Panc1 (cell line): ENCODE results near the gene LSM14B. TPM values are rescaled to one million over a fixed set of nuclear protein-coding genes. Genes with fewer than 3 reads are reported as not detected.

Experiments
- ATAC-seq: fragments of 200-7000 bp; cut with Tn5 transposase; 2 replicates; pipeline ENCODE4 v1.9.1; 2020; ENCODE audit warnings: mild to moderate bottlenecking, moderate library complexity
- BruUV-seq: library from RNA; stranded (reverse); fragments of 400-500 nt; replicated peaks from 2 replicates; lab custom pipeline; 2021; lab: Mats Ljungman, UMichigan
- CTCF ChIA-PET: fragments of 300-600 bp; sonication (Branson Sonifier 250); formaldehyde crosslinking; loops from one replicate; lab custom pipeline; 2022; ENCODE audit warnings: antibody characterized with exemption; lab: Charles Lee
- POLR2A ChIA-PET: fragments of 300-600 bp; sonication (Branson Sonifier 250); formaldehyde crosslinking; loops from one replicate; lab custom pipeline; 2022; ENCODE audit warnings: antibody characterized with exemption; lab: Charles Lee
- DNase-seq: peaks from one replicate; pipeline ENCODE4 v3.0.0-alpha.2; 2010; ENCODE audit warnings: low read depth, low spot score
- H3K27ac ChIP-seq: 2 replicates; pipeline ENCODE4 v1.5.1; 2011; ENCODE audit warnings: mild to moderate bottlenecking, low read length, inconsistent platforms
- H3K27me3 ChIP-seq: fragments of 200-500 bp; sonication (Bioruptor generic); 2 replicates; pipeline ENCODE4 v1.6.0; 2014; ENCODE audit warnings: low read length, inconsistent platforms; ENCODE audit not compliant: control insufficient read depth, insufficient read depth
- H3K36me3 ChIP-seq: fragments of 200-500 bp; sonication (Bioruptor generic); 2 replicates; pipeline ENCODE4 v1.5.1; 2014; ENCODE audit warnings: inconsistent platforms, mild to moderate bottlenecking, low read length, moderate library complexity; ENCODE audit not compliant: control insufficient read depth, insufficient read depth
- H3K4me1 ChIP-seq: 2 replicates; pipeline ENCODE4 v1.5.1; 2011; ENCODE audit warnings: inconsistent platforms, mild to moderate bottlenecking, low read length, moderate library complexity; ENCODE audit not compliant: control insufficient read depth, insufficient read depth
- H3K4me3 ChIP-seq, 2 experiments: 2 replicates each; pipeline ENCODE4 v1.5.1; 2011 to 2012; ENCODE audit warnings: low read depth in 2 of 2, low read length in 2 of 2, mild to moderate bottlenecking in 2 of 2, inconsistent platforms in 1 of 2, moderate library complexity in 1 of 2
- H3K9me3 ChIP-seq: fragments of 200-500 bp; sonication (Bioruptor generic); 2 replicates; pipeline ENCODE4 v1.5.1; 2014; ENCODE audit warnings: low read depth, mild to moderate bottlenecking, inconsistent platforms, low read length, moderate library complexity; ENCODE audit not compliant: control insufficient read depth, insufficient read depth
- POLR2AphosphoS5 ChIP-seq: IDR thresholded peaks from 2 replicates; pipeline ENCODE4 v1.6.1; 2012; ENCODE audit warnings: mild to moderate bottlenecking, low read depth, low read length, moderate library complexity
- SIN3A ChIP-seq: IDR thresholded peaks from 2 replicates; pipeline ENCODE4 v1.6.1; 2012; ENCODE audit warnings: low read depth, mild to moderate bottlenecking, low read length, moderate library complexity, borderline replicate concordance; ENCODE audit not compliant: insufficient read depth
- TCF7L2 ChIP-seq: IDR thresholded peaks from 2 replicates; pipeline ENCODE4 v1.6.1; 2011; ENCODE audit warnings: mild to moderate bottlenecking, low read depth, low read length, inconsistent platforms
- in situ Hi-C: cut with HindIII; loops from 2 replicates; pipeline ENCODE4 v1.10.0; 2016; ENCODE audit warnings: low sequenced_read_pairs, low pct_unique_long_range_greater_than_20kb
- intact Hi-C: fragments of 100-400 bp; cut with micrococcal nuclease; formaldehyde crosslinking; loops from one replicate; pipeline ENCODE4 v1.10.0; 2022; ENCODE audit not compliant: unreplicated experiment
- total RNA-seq: library from RNA; stranded (reverse); gene quantifications from one replicate; pipeline ENCODE4 v1.2.1, GENCODE V29; 2021; ENCODE audit not compliant: unreplicated experiment
- TF ChIP-seq, protein P1 (sequence below), 2 experiments: IDR thresholded peaks; 2 replicates each; pipeline ENCODE4 v1.6.1; 2011 to 2012; ENCODE audit warnings: low read depth in 2 of 2, control low read depth in 1 of 2, low read length in 1 of 2, mild to moderate bottlenecking in 1 of 2, moderate library complexity in 1 of 2; ENCODE audit not compliant: insufficient read depth in 1 of 2
- TF ChIP-seq, protein P2 (sequence below): fragments of 450-650 bp; IDR thresholded peaks from 2 replicates; pipeline ENCODE4 v1.5.1; 2017; ENCODE audit warnings: mild to moderate bottlenecking

The LSM14B gene
- total RNA-seq, 1 experiment from 2014 or later: 52.2 TPM

DNA sequence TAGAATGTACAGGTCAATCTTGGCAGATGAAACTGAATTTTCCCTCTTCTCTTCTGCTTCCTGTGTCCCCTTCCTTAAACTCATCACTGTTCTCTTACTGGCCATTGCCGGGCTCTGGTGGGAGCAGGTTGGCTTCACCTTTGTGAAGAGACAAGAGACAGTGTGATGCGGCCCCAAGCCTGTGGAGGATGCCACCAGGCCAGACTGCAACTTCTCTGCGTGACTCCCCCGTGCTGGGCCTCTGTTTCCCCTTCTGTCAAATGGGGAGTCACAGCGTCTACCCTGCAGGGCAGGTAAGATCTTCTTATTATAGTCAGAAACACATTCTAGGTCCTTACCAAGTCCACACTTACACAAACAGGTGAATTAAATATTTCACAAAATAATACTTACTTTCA is 1.9 kb upstream of the LSM14B start:
- BruUV-seq: no TSS peak
- POLR2A ChIA-PET: no interaction called here
- no peaks in the 10 kb centered on the region for H3K9me3 ChIP-seq
- TF ChIP-seq TCF7L2 (no peak), SIN3A (no peak), POLR2AphosphoS5 (no peak)
- TF ChIP-seq, protein P1, sequence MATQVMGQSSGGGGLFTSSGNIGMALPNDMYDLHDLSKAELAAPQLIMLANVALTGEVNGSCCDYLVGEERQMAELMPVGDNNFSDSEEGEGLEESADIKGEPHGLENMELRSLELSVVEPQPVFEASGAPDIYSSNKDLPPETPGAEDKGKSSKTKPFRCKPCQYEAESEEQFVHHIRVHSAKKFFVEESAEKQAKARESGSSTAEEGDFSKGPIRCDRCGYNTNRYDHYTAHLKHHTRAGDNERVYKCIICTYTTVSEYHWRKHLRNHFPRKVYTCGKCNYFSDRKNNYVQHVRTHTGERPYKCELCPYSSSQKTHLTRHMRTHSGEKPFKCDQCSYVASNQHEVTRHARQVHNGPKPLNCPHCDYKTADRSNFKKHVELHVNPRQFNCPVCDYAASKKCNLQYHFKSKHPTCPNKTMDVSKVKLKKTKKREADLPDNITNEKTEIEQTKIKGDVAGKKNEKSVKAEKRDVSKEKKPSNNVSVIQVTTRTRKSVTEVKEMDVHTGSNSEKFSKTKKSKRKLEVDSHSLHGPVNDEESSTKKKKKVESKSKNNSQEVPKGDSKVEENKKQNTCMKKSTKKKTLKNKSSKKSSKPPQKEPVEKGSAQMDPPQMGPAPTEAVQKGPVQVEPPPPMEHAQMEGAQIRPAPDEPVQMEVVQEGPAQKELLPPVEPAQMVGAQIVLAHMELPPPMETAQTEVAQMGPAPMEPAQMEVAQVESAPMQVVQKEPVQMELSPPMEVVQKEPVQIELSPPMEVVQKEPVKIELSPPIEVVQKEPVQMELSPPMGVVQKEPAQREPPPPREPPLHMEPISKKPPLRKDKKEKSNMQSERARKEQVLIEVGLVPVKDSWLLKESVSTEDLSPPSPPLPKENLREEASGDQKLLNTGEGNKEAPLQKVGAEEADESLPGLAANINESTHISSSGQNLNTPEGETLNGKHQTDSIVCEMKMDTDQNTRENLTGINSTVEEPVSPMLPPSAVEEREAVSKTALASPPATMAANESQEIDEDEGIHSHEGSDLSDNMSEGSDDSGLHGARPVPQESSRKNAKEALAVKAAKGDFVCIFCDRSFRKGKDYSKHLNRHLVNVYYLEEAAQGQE (IDR thresholded peaks at IDR 0.05; ENCODE audit: insufficient read depth in 1 of 2, low read depth in 2 of 2, low read length in 1 of 2): no peak
- TF ChIP-seq, protein P2, sequence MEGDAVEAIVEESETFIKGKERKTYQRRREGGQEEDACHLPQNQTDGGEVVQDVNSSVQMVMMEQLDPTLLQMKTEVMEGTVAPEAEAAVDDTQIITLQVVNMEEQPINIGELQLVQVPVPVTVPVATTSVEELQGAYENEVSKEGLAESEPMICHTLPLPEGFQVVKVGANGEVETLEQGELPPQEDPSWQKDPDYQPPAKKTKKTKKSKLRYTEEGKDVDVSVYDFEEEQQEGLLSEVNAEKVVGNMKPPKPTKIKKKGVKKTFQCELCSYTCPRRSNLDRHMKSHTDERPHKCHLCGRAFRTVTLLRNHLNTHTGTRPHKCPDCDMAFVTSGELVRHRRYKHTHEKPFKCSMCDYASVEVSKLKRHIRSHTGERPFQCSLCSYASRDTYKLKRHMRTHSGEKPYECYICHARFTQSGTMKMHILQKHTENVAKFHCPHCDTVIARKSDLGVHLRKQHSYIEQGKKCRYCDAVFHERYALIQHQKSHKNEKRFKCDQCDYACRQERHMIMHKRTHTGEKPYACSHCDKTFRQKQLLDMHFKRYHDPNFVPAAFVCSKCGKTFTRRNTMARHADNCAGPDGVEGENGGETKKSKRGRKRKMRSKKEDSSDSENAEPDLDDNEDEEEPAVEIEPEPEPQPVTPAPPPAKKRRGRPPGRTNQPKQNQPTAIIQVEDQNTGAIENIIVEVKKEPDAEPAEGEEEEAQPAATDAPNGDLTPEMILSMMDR: no peak
- ATAC-seq (no peak), DNase-seq (no peak)
- intact Hi-C loops (no loop called here), in situ Hi-C loops (no loop called here)
- H3K27ac ChIP-seq: no peak overlapping the region
- no peaks in the 10 kb centered on the region for H3K27me3 ChIP-seq
- peaks cover 3% of the 10 kb centered on the region for H3K36me3 ChIP-seq
- H3K4me3 ChIP-seq: no peak overlapping the region
- peaks cover 22% of the 10 kb centered on the region for H3K4me1 ChIP-seq
- CTCF ChIA-PET: no interaction called here

DNA sequence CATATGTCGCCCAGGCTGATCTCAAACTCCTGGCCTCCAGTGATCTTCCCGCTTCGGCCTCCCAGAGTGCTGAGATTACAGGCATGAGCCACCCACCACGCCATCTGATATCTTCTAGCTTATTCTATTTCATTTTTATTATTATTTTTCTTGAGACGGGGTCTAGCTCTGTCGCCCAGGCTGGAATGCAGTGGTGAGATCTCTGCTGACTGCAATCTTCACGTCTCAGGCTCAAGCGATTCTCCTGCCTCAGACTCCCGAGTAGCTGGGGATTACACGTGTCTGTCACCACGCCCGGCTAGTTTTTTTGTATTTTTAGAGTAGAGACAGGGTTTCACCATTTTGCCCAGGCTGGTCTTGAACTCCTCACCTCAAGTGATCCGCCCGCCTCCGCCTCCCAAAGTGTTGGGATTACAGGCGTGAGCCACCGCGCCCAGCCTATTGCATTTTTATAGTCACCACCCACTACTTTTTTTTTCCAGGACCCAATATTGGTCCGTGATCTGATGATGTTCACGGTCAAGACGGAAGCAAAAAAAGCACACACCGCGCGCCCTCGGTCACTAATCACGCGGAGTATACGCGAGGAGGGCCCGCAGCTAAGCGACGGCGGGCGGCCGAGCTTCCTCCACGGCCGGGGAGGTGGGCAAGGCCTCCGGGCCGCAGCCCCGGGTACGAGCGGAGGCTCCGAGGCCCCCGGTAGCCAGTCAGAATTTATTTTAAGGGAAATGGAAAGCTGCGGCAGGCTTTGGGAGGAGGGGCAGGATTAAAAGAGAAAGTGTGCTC is 1.1 kb upstream of the LSM14B start:
- DNase-seq (no peak), ATAC-seq (peak; percentile 20)
- H3K4me1 ChIP-seq: peaks cover 22% of the 10 kb centered on the region
- peak overlapping the region; percentile 70 to 80 for H3K4me3 ChIP-seq
- in situ Hi-C loops (no loop called here), intact Hi-C loops (no loop called here)
- ChIA-PET POLR2A (interaction anchor here (0.5 to 1.4 kb wide), 4 partner anchors 20 to 88 kb away, joined by 3 to 11 read pairs (median 6); no protein-coding TSS in a partner anchor), CTCF (interaction anchor here (0.6 kb wide), 1 partner anchor 181 kb away, joined by 12 read pairs; no protein-coding TSS in a partner anchor)
- peaks cover 7% of the 10 kb centered on the region for H3K36me3 ChIP-seq
- TSS peak; percentile 84 for BruUV-seq
- no peaks in the 10 kb centered on the region for H3K27me3 ChIP-seq
- peak overlapping the region; percentile 90 for H3K27ac ChIP-seq
- no peaks in the 10 kb centered on the region for H3K9me3 ChIP-seq
- TF ChIP-seq POLR2AphosphoS5 (no peak), SIN3A (no peak), TCF7L2 (no peak)
- TF ChIP-seq, protein P1 (IDR thresholded peaks at IDR 0.05; ENCODE audit: insufficient read depth in 1 of 2, low read depth in 2 of 2, low read length in 1 of 2): no peak
- TF ChIP-seq, protein P2: no peak
